Measurements from ENCODE around the gene PAK4. TPM values are rescaled to one million over a fixed set of nuclear protein-coding genes. Genes with fewer than 3 reads are reported as not detected.
A peak's percentile ranks its signal among the peaks of the same experiment; 100 is the strongest.

Gene PAK4
- total and polyA plus RNA-seq, 2 of the 13 experiments (the other 11 are each of a cell fraction or from before 2014, with no cell fraction given): 9.5 to 17.8 TPM

DNA sequence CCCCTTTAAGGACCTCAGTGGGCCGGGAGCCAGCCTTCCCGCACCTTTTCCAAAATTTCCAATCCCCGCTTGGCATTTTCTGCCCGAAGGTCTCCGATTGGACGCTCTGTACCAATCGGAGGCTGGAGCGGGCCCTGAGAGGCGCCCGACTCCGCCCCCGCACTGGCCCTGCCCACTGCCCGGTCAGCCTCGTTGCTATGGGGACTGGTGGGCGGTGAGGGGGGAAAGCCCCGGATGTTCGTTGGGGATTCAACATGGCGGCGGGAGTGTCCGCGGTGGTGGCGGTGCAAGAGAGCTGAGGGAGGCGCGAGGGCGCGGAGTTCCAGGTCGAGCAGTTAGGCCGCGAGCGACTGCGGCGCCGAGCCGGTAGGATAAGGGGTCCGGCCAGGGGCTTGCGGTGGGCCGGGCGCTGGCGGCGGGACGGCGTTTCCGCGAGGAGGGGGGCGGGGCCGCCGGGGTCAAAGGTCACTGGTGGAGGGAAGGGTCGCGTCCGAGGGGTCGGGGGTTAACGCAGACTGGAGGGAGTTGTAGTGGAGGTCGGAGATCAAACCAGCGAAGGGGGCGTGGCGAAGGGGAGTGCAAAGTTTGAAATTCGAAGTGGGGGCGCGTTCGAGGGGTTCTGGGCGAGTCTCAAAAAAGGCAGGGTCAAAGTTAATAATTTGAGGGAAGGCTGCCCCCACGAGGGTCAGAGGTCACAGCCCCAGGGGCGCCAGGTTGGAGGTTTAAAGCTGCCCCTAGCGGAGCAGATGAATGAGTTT is at the start of gene PAK4 (continued):
- TF ChIP-seq NFAT5 (CRISPR knock-in tag; IDR thresholded peaks at IDR 0.05) (0 out of 2 replicates have a peak, but pooled peaks have one; percentile 55), ETV5 (CRISPR knock-in tag; IDR thresholded peaks at IDR 0.05; ENCODE audit: borderline replicate concordance) (peak; percentile 81), NFKB2 (CRISPR knock-in tag; IDR thresholded peaks at IDR 0.05; ENCODE audit: borderline replicate concordance) (peak; percentile 45; the same call in 1 of the 2 replicates), ZNF567 (CRISPR knock-in tag; IDR thresholded peaks at IDR 0.05; ENCODE audit: borderline replicate concordance) (peak; percentile 63; the same call in 1 of the 2 replicates), FOXA3 (CRISPR knock-in tag; IDR thresholded peaks at IDR 0.05) (0 out of 2 replicates have a peak, but pooled peaks have one; percentile 10), ZFAT (CRISPR knock-in tag; conservative IDR thresholded peaks at IDR 0.05) (0 out of 2 replicates have a peak, but pooled peaks have one; percentile 19), EP300 (IDR thresholded peaks at IDR 0.05; ENCODE audit: low read depth in 2 of 2, low read length in 2 of 2) (no peak), EP300 (CRISPR knock-in tag; IDR thresholded peaks at IDR 0.05; ENCODE audit: borderline replicate concordance) (no peak), ZNF33B (CRISPR knock-in tag; IDR thresholded peaks at IDR 0.05) (peak; percentile 68; the same call in 1 of the 2 replicates), MED8 (CRISPR knock-in tag; IDR thresholded peaks at IDR 0.05; ENCODE audit: insufficient replicate concordance) (peak; percentile 87), ZNF777 (CRISPR knock-in tag; IDR thresholded peaks at IDR 0.05) (peak; percentile 37; the same call in 1 of the 2 replicates), ZNF883 (CRISPR knock-in tag; IDR thresholded peaks at IDR 0.05; ENCODE audit: not compliant biosample characterization) (peak; percentile 86), ZBTB38 (CRISPR knock-in tag; IDR thresholded peaks at IDR 0.05) (peak; percentile 81; the same call in 1 of the 2 replicates)
- TF ChIP-seq, protein P1, sequence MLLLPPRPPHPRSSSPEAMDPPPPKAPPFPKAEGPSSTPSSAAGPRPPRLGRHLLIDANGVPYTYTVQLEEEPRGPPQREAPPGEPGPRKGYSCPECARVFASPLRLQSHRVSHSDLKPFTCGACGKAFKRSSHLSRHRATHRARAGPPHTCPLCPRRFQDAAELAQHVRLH (CRISPR knock-in tag; IDR thresholded peaks at IDR 0.05; ENCODE audit: borderline replicate concordance, low read depth): peak; percentile 87; the same call in 1 of the 2 replicates
- TF ChIP-seq, protein P2, sequence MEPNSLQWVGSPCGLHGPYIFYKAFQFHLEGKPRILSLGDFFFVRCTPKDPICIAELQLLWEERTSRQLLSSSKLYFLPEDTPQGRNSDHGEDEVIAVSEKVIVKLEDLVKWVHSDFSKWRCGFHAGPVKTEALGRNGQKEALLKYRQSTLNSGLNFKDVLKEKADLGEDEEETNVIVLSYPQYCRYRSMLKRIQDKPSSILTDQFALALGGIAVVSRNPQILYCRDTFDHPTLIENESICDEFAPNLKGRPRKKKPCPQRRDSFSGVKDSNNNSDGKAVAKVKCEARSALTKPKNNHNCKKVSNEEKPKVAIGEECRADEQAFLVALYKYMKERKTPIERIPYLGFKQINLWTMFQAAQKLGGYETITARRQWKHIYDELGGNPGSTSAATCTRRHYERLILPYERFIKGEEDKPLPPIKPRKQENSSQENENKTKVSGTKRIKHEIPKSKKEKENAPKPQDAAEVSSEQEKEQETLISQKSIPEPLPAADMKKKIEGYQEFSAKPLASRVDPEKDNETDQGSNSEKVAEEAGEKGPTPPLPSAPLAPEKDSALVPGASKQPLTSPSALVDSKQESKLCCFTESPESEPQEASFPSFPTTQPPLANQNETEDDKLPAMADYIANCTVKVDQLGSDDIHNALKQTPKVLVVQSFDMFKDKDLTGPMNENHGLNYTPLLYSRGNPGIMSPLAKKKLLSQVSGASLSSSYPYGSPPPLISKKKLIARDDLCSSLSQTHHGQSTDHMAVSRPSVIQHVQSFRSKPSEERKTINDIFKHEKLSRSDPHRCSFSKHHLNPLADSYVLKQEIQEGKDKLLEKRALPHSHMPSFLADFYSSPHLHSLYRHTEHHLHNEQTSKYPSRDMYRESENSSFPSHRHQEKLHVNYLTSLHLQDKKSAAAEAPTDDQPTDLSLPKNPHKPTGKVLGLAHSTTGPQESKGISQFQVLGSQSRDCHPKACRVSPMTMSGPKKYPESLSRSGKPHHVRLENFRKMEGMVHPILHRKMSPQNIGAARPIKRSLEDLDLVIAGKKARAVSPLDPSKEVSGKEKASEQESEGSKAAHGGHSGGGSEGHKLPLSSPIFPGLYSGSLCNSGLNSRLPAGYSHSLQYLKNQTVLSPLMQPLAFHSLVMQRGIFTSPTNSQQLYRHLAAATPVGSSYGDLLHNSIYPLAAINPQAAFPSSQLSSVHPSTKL (CRISPR knock-in tag; IDR thresholded peaks at IDR 0.05): peak; percentile 54
- TF ChIP-seq, protein P3, sequence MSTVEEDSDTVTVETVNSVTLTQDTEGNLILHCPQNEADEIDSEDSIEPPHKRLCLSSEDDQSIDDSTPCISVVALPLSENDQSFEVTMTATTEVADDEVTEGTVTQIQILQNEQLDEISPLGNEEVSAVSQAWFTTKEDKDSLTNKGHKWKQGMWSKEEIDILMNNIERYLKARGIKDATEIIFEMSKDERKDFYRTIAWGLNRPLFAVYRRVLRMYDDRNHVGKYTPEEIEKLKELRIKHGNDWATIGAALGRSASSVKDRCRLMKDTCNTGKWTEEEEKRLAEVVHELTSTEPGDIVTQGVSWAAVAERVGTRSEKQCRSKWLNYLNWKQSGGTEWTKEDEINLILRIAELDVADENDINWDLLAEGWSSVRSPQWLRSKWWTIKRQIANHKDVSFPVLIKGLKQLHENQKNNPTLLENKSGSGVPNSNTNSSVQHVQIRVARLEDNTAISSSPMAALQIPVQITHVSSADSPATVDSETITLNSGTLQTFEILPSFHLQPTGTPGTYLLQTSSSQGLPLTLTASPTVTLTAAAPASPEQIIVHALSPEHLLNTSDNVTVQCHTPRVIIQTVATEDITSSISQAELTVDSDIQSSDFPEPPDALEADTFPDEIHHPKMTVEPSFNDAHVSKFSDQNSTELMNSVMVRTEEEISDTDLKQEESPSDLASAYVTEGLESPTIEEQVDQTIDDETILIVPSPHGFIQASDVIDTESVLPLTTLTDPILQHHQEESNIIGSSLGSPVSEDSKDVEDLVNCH (CRISPR knock-in tag; IDR thresholded peaks at IDR 0.05): peak; percentile 98; the same call in 1 of the 2 replicates

All from HepG2 (cell line).